ENCODE measurements around the gene MVB12B. TPM values are rescaled to one million over a fixed set of nuclear protein-coding genes. Genes with fewer than 3 reads are reported as not detected.

The MVB12B gene
- total RNA-seq, 6 experiments from 2014 or later = 7.2 to 16.2 (median 9.1) TPM

GRCh38 chr9:126347093-126347492, 20.5 kb downstream of the MVB12B start:
- no peaks in the 10 kb centered on the region for H3K9me3 ChIP-seq
- H3K4me3 ChIP-seq = no peak overlapping the region
- no peak for DNase-seq
- no peak for TF ChIP-seq POLR2A (IDR thresholded peaks at IDR 0.05)
- no peak for TF ChIP-seq CTCF (IDR thresholded peaks at IDR 0.05)
- H3K36me3 ChIP-seq = peaks cover 0 to 9% (median 0%) of the 10 kb centered on the region in 4 donors
- peaks cover 0 to 10% (median 0%) of the 10 kb centered on the region in 4 donors for H3K4me1 ChIP-seq
- intact Hi-C loops (cut with DNase I) = no loop called here
- H3K27ac ChIP-seq = no peak overlapping the region
- WGBS (ENCODE audit: insufficient coverage, low coverage, low lambda C conversion rate, missing lambda C conversion rate) = 77% methylated on average over 4 of the region's 5 CpGs
- no peaks in the 10 kb centered on the region for H3K27me3 ChIP-seq
- peak; percentile 40 to 65 (median 57) for ATAC-seq

DNA sequence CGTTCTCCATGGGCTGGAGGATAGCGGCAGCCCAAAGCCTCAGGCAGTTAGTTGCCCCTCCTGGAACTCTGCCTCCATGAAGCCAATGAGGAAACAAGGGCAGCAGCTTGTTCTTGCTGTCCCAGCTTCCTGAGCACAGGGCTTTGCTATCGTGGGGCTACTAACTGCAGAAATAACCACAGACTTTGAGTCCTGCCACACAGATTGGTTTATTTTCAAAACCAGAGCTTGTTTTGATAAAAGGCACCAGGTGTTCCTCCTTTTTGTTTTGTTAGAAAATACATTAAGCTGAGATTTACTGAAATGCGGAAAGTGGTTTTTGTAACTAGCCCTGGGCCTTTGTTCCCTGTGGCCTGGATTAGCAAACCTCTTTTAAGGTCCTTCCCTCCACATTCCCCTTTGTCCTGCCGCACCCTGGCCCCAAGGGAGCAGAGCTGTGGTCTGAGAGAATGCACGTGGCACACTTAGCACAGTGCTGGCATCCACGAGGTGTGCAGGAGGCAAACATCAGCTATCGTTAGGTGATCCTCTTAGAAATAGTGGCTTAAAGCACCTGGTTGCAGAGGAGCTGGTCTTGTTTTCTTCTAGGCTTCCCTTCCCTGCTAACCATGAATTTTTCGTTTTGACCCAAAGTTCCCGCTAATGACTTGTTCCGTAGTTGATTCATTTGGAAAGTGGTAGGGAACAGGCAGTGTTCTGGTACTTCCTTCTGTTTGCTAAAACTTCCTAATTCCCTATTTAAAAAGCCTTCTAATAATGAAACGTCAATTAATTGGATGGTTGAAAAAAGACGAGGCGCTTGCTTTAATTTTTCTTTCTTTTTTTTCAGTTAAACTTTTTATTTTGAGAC, 21.5 kb downstream of the MVB12B start:
- intact Hi-C loops (cut with DNase I) = no loop called here
- Histone ChIP-seq H3K4me1 (peaks cover 0 to 6% (median 0%) of the 10 kb centered on the region in 4 donors), H3K27me3 (no peaks in the 10 kb centered on the region), H3K9me3 (no peaks in the 10 kb centered on the region), H3K36me3 (peaks cover 0 to 9% (median 0%) of the 10 kb centered on the region in 4 donors), H3K4me3 (no peak overlapping the region), H3K27ac (peak overlapping the region in 1 of 3 donors; percentile 8)
- DNase-seq = no peak
- TF ChIP-seq POLR2A (IDR thresholded peaks at IDR 0.05) = no peak
- no peak for TF ChIP-seq CTCF (IDR thresholded peaks at IDR 0.05)
- ATAC-seq = peak in 3 of 4 donors; percentile 25 to 58 (median 25)
- WGBS (ENCODE audit: insufficient coverage, low coverage, low lambda C conversion rate, missing lambda C conversion rate) = 61% methylated on average over 14 of the region's 14 CpGs

GRCh38 chr9:126348911-126349550, 22.4 kb downstream of the MVB12B start:
- no peak for ATAC-seq
- intact Hi-C loops (cut with DNase I) = no loop called here

More at GRCh38 chr9:126348911-126349550, 22.4 kb downstream of the MVB12B start:
- DNase-seq = no peak
- H3K36me3 ChIP-seq = peaks cover 0 to 8% (median 0%) of the 10 kb centered on the region in 4 donors
- no peaks in the 10 kb centered on the region for H3K27me3 ChIP-seq
- H3K4me1 ChIP-seq = no peaks in the 10 kb centered on the region
- H3K27ac ChIP-seq = no peak overlapping the region
- no peak overlapping the region for H3K4me3 ChIP-seq
- no peaks in the 10 kb centered on the region for H3K9me3 ChIP-seq
- 62% methylated on average over 4 of the region's 7 CpGs for WGBS (ENCODE audit: insufficient coverage, low coverage, low lambda C conversion rate, missing lambda C conversion rate)
- TF ChIP-seq CTCF (IDR thresholded peaks at IDR 0.05) = no peak
- TF ChIP-seq POLR2A (IDR thresholded peaks at IDR 0.05) = no peak
